CD4-positive, alpha-beta T cell treated with Interleukin-2 at 100 ng/mL for 4 hours (primary cell): ENCODE data around the gene SMCO4.
"Not testable (repeated sequence)": the region's sequence is repeated elsewhere in the genome, so short reads cannot be mapped to it uniquely, and the experiment has no call there.

Source experiments
- DNase-seq: peaks from one replicate; pipeline ENCODE4 v3.0.0-alpha.2; 2020; ENCODE audit warnings: low spot score

The SMCO4 gene

GRCh38 chr11:93476796-93477195 lies 66.4 kb downstream of the SMCO4 start:
- no peak for DNase-seq

GRCh38 chr11:93474123-93474522 lies 69.1 kb downstream of the SMCO4 start:
- DNase-seq, result no peak

GRCh38 chr11:93468290-93468689 lies 74.9 kb downstream of the SMCO4 start:
- no peak for DNase-seq

GRCh38 chr11:93467054-93467453 lies 76.1 kb downstream of the SMCO4 start:
- DNase-seq, result no peak

GRCh38 chr11:93464927-93465540 lies 78.2 kb downstream of the SMCO4 start:
- no peak for DNase-seq

GRCh38 chr11:93463666-93464065 lies 79.5 kb downstream of the SMCO4 start:
- not testable (repeated sequence) for DNase-seq

GRCh38 chr11:93458286-93458685 lies 84.9 kb downstream of the SMCO4 start:
- DNase-seq, result no peak

GRCh38 chr11:93444617-93445073 lies 98.5 kb downstream of the SMCO4 start:
- DNase-seq, result no peak

- DNase-seq, result not testable (repeated sequence)
Measured at GRCh38 chr11:93443232-93443631, 100.0 kb downstream of the SMCO4 start.

GRCh38 chr11:93432247-93432646 lies 110.9 kb downstream of the SMCO4 start:
- no peak for DNase-seq
